ENCODE measurements around the gene TMA7.

The TMA7 gene

DNA sequence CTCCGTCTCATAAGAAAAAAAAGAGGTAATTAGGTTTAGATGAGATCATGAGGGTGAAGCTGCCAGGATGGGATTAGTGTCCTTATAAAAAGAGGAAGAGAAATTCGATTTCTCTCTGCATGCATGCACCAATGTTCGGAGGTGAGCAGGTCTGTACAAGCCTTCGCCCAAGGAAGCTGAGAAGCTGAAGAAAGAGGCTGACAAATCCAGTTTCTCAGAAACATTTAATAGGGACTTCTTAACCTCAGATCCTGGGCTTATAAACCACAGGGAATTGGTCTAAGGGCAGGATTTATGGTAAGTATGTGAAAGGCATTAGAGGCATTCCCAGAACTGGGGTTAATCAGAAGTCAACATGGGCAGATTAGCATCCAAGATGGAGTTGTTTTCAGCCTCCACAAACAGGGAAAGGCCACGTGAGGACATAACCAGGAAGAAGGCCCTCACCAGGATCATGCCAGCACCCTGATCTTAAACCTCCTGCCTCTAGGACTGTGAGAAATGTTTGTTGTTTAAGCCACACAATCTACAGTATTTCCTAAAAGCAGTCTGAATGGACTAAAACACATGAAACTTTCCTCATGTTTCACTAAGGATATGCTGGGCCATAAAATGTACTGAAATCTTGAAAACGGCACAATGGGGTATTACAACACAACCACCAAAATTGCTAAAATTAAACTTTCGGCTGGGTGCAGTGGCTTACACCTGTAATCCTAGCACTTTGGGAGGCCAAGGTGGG, 52.6 kb downstream of the TMA7 start:
- no peak for TF ChIP-seq ZFX (IDR thresholded peaks at IDR 0.05)
- TF ChIP-seq, protein P1, sequence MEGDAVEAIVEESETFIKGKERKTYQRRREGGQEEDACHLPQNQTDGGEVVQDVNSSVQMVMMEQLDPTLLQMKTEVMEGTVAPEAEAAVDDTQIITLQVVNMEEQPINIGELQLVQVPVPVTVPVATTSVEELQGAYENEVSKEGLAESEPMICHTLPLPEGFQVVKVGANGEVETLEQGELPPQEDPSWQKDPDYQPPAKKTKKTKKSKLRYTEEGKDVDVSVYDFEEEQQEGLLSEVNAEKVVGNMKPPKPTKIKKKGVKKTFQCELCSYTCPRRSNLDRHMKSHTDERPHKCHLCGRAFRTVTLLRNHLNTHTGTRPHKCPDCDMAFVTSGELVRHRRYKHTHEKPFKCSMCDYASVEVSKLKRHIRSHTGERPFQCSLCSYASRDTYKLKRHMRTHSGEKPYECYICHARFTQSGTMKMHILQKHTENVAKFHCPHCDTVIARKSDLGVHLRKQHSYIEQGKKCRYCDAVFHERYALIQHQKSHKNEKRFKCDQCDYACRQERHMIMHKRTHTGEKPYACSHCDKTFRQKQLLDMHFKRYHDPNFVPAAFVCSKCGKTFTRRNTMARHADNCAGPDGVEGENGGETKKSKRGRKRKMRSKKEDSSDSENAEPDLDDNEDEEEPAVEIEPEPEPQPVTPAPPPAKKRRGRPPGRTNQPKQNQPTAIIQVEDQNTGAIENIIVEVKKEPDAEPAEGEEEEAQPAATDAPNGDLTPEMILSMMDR (conservative IDR thresholded peaks at IDR 0.05), result no peak

DNA sequence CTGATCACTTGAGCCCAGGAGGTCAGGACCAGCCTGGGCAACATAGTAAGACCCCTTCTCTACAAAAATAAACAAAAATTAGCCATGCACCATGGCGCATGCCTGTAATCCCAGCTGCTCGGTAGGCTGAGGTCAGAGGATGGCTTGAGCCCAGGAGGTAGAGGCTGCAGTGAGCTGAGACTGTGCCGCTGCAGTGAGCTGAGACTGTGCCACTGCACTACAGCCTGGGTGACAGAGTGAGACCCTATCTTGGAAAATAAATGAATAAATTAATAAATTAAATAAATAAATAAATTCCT, 53.1 kb downstream of the TMA7 start:
- no peak for TF ChIP-seq ZFX (IDR thresholded peaks at IDR 0.05)
- TF ChIP-seq, protein P1 (conservative IDR thresholded peaks at IDR 0.05), result no peak
- no peak overlapping the region for H3K27ac ChIP-seq

More for the DNA sequence above, 52.6 kb downstream of the TMA7 start:
- H3K27ac ChIP-seq, result no peak overlapping the region

Measured in C4-2B (cell line).